ENCODE data around the gene TAF1B. TPM values are rescaled to one million over a fixed set of nuclear protein-coding genes. Genes with fewer than 3 reads are reported as not detected.

The TAF1B gene
- total and polyA plus RNA-seq, 2 experiments from 2014 or later: 8.0 to 19.4 TPM

GRCh38 chr2:9981655-9982054 lies 138.4 kb downstream of the TAF1B start:
- H4K20me1 ChIP-seq (ENCODE audit: insufficient read depth, poor library complexity, severe bottlenecking): no peaks in the 10 kb centered on the region
- H2AFZ ChIP-seq: no peak overlapping the region
- TF ChIP-seq CTCF (IDR thresholded peaks at IDR 0.05; ENCODE audit: poor library complexity) (no peak), EZH2phosphoT487 (IDR thresholded peaks at IDR 0.05; ENCODE audit: low read depth, severe bottlenecking, unreplicated experiment) (no peak), EZH2 (IDR thresholded peaks at IDR 0.05; ENCODE audit: borderline replicate concordance) (no peak)
- DNase-seq (ENCODE audit: low spot score): no peak
- no peaks in the 10 kb centered on the region for H3K4me1 ChIP-seq (ENCODE audit: insufficient read depth)
- H3K4me2 ChIP-seq: no peak overlapping the region
- H3K27me3 ChIP-seq: no peaks in the 10 kb centered on the region
- WGBS (ENCODE audit: low lambda C conversion rate, missing lambda C conversion rate): 86% methylated on average over 3 of the region's 3 CpGs
- no peaks in the 10 kb centered on the region for H3K79me2 ChIP-seq
- H3K27ac ChIP-seq: no peak overlapping the region
- H3K36me3 ChIP-seq (replicated peaks; ENCODE audit: insufficient read depth, low read depth): no peaks in the 10 kb centered on the region
- H3K9me3 ChIP-seq (ENCODE audit: low read depth): no peaks in the 10 kb centered on the region
- H3K4me3 ChIP-seq: no peak overlapping the region
- no peaks in the 10 kb centered on the region for H3K9me2 ChIP-seq (replicated peaks; ENCODE audit: insufficient read depth)

- H3K4me1 ChIP-seq (ENCODE audit: insufficient read depth): no peaks in the 10 kb centered on the region
- WGBS (ENCODE audit: low lambda C conversion rate, missing lambda C conversion rate): 86% methylated on average over 8 of the region's 8 CpGs
- no peaks in the 10 kb centered on the region for H3K79me2 ChIP-seq
- H3K36me3 ChIP-seq (replicated peaks; ENCODE audit: insufficient read depth, low read depth): no peaks in the 10 kb centered on the region
- H3K27me3 ChIP-seq: no peaks in the 10 kb centered on the region
- H3K4me2 ChIP-seq: no peak overlapping the region
- no peak overlapping the region for H3K27ac ChIP-seq
- H4K20me1 ChIP-seq (ENCODE audit: insufficient read depth, poor library complexity, severe bottlenecking): no peaks in the 10 kb centered on the region
- H3K9me2 ChIP-seq (replicated peaks; ENCODE audit: insufficient read depth): no peaks in the 10 kb centered on the region
- TF ChIP-seq EZH2phosphoT487 (IDR thresholded peaks at IDR 0.05; ENCODE audit: low read depth, severe bottlenecking, unreplicated experiment) (no peak), EZH2 (IDR thresholded peaks at IDR 0.05; ENCODE audit: borderline replicate concordance) (no peak), CTCF (IDR thresholded peaks at IDR 0.05; ENCODE audit: poor library complexity) (no peak)
- H2AFZ ChIP-seq: no peak overlapping the region
- no peaks in the 10 kb centered on the region for H3K9me3 ChIP-seq (ENCODE audit: low read depth)
- no peak for DNase-seq (ENCODE audit: low spot score)
- H3K4me3 ChIP-seq: no peak overlapping the region
Measured at GRCh38 chr2:9982248-9982647, 139.0 kb downstream of the TAF1B start.

GRCh38 chr2:9982891-9983290 lies 139.6 kb downstream of the TAF1B start:
- no peaks in the 10 kb centered on the region for H3K9me3 ChIP-seq (ENCODE audit: low read depth)
- WGBS (ENCODE audit: low lambda C conversion rate, missing lambda C conversion rate): 92% methylated on average over 10 of the region's 10 CpGs
- no peak overlapping the region for H3K27ac ChIP-seq
- TF ChIP-seq EZH2phosphoT487 (IDR thresholded peaks at IDR 0.05; ENCODE audit: low read depth, severe bottlenecking, unreplicated experiment) (no peak), CTCF (IDR thresholded peaks at IDR 0.05; ENCODE audit: poor library complexity) (no peak), EZH2 (IDR thresholded peaks at IDR 0.05; ENCODE audit: borderline replicate concordance) (no peak)
- no peaks in the 10 kb centered on the region for H4K20me1 ChIP-seq (ENCODE audit: insufficient read depth, poor library complexity, severe bottlenecking)
- DNase-seq (ENCODE audit: low spot score): no peak
- H3K4me1 ChIP-seq (ENCODE audit: insufficient read depth): no peaks in the 10 kb centered on the region
- no peaks in the 10 kb centered on the region for H3K36me3 ChIP-seq (replicated peaks; ENCODE audit: insufficient read depth, low read depth)
- no peak overlapping the region for H3K4me2 ChIP-seq
- no peaks in the 10 kb centered on the region for H3K27me3 ChIP-seq
- H3K4me3 ChIP-seq: no peak overlapping the region
- no peaks in the 10 kb centered on the region for H3K9me2 ChIP-seq (replicated peaks; ENCODE audit: insufficient read depth)
- no peak overlapping the region for H2AFZ ChIP-seq
- no peaks in the 10 kb centered on the region for H3K79me2 ChIP-seq
